WI38 (cell line): ENCODE results near the gene MFSD1.

Source experiments
- H3K4me3 ChIP-seq: 2 replicates; pipeline ENCODE4 v1.5.1; 2011; ENCODE audit warnings: low read depth, mild to moderate bottlenecking, control low read depth, low read length
- TF ChIP-seq, protein P1 (sequence below): IDR thresholded peaks from 2 replicates; pipeline ENCODE4 v1.5.1; 2012; ENCODE audit warnings: low read depth, mild to moderate bottlenecking, control low read depth, low read length

The MFSD1 gene

DNA sequence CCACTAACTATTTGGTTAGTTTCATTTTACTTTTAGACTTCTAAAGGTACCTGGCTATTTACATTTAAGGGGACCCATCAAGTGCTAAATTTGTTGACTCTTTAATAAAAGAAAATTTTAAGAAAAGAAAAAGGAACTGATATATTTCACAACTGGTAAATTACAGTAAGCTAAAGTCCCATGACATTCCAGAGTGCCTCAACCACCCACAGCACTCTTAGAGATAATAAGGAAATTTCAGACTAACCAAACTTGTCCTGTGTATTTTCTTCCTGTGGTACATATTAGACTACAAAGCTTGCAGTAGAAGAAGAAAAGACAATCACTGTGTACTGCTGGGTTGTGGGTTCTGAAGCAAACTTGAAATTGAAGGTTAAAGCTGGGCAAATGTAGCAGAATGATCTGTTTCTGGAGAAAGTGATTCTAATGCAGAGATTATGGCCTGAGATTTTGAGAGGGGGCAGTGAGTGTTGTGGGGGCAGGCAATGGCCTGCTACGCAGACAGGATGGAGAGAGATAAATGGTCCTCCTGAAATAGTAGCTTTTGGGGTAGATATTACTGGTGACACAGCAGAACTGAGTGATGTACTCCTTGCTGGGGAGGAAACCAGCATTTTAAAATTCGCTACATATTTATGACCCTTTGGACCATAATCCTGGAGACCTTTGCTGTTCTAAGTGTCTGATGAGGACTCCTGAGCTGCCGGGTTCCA lies 24.5 kb upstream of the MFSD1 start:
- TF ChIP-seq, protein P1, sequence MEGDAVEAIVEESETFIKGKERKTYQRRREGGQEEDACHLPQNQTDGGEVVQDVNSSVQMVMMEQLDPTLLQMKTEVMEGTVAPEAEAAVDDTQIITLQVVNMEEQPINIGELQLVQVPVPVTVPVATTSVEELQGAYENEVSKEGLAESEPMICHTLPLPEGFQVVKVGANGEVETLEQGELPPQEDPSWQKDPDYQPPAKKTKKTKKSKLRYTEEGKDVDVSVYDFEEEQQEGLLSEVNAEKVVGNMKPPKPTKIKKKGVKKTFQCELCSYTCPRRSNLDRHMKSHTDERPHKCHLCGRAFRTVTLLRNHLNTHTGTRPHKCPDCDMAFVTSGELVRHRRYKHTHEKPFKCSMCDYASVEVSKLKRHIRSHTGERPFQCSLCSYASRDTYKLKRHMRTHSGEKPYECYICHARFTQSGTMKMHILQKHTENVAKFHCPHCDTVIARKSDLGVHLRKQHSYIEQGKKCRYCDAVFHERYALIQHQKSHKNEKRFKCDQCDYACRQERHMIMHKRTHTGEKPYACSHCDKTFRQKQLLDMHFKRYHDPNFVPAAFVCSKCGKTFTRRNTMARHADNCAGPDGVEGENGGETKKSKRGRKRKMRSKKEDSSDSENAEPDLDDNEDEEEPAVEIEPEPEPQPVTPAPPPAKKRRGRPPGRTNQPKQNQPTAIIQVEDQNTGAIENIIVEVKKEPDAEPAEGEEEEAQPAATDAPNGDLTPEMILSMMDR = no peak
- H3K4me3 ChIP-seq = no peak overlapping the region

GRCh38 chr3:158780766-158781165 lies 21.1 kb upstream of the MFSD1 start:
- TF ChIP-seq, protein P1 = no peak
- H3K4me3 ChIP-seq = no peak overlapping the region

DNA sequence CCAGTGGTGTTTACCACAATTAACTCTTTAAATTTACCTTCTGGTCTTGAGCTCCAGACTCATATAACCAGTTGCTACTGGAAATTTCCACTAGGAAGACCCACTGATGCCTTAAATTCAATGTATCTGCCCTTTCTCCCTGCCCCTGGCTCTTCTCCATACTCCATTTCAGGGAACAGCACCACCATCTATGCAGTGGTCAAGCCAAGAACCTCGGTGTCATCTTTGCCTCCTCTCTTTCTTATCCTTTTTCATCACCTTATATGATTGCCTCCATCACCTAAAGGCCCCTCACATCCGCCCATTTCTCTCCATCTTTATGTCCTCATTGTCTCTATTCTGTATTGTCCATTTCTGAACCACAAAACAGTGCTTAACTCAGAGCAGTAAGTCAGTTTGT lies 20.7 kb upstream of the MFSD1 start:
- H3K4me3 ChIP-seq = no peak overlapping the region
- TF ChIP-seq, protein P1 = no peak

GRCh38 chr3:158781849-158782248 lies 20.0 kb upstream of the MFSD1 start:
- no peak overlapping the region for H3K4me3 ChIP-seq
- TF ChIP-seq, protein P1 = no peak

GRCh38 chr3:158782283-158782989 lies 19.4 kb upstream of the MFSD1 start:
- no peak overlapping the region for H3K4me3 ChIP-seq
- TF ChIP-seq, protein P1 = no peak

GRCh38 chr3:158783051-158783450 lies 18.8 kb upstream of the MFSD1 start:
- no peak overlapping the region for H3K4me3 ChIP-seq
- TF ChIP-seq, protein P1 = no peak

DNA sequence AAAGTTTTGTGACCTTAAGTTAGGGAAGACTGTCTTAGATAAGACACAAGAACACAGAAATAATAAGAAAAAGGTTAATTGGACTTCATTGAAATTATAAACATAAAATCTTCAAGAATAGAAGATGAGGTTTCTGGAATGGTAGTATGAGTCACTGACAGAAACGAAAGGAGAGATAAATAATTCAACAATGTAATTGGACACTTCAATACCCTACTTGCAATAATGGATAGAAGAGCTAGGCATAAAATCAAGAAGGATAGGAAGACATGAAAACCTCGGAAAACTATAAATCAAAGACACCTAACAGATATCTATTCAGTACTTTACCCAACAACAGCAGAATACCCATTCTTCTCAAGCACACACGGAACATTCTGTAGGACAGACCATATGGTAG lies 15.9 kb upstream of the MFSD1 start:
- TF ChIP-seq, protein P1 = no peak
- H3K4me3 ChIP-seq = no peak overlapping the region
